Stimulated activated CD8-positive, alpha-beta memory T cell treated with anti-CD3 and anti-CD28 coated beads, Interleukin-4, amount 100 ng/mL, for 1 hour (primary cell): Measurements from ENCODE around the gene EGFLAM.

Source experiments
- DNase-seq, 2 donors: peaks; one replicate each; pipeline ENCODE4 v3.0.0-alpha.2; 2020; ENCODE audit warnings: low read depth in 2 of 2, low spot score in 1 of 2

The EGFLAM gene

DNA sequence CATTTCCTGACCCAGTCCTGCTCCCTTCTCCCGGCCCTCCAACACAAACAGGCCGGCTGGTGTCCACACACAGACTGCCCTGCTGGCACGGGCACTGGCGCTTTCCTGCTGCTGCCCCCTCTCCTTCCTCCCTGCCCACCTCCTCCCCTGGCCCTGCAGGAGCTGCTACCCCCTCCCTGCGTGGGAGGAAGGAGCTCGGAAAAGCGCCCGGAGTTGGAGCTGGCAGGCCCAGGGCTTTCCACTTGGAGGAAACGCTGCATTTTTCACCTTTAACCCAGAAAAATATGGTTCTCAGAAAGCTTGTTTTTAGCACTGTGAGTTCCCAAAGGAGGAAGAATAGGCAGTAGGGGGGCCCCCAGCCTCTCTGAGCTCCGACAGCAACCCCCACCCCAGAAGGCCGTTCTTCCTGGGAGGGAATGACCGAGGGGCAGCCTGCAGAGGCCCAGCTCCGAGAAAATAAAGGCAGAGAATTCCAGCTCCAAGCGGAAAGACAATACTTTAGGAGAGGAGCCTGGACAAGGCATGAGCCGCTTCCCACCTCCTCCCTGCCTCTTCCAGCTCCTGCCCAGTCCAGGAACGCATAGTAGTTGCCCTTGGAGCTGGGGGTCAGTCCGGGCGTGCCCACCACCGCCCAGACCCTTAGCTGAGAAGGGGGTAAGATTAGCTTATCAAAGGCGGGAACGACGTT, 209.1 kb downstream of the EGFLAM start:
- DNase-seq: no peak

DNA sequence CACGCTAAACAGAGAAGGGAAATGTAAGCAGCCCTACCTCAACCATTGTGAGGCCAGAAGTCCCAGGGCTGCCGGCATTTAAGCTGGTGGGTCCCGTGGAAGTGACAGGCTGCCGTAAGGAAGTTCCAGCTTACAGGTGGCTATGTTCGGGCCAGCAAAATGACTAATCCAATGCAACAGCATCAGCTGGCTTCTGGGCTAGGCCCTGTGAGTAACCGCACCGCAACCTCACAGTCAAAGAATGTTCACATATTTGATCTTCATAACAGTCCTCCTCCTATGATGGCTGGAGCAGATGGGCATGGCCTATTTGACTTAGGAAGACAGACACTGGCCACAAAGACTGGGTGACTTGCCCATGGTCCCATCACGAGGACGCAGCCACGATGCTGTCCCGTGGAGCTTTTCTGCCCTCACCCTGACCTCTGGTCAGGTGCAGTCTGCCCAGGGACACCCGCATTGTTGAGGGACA, 209.9 kb downstream of the EGFLAM start:
- no peak for DNase-seq

DNA sequence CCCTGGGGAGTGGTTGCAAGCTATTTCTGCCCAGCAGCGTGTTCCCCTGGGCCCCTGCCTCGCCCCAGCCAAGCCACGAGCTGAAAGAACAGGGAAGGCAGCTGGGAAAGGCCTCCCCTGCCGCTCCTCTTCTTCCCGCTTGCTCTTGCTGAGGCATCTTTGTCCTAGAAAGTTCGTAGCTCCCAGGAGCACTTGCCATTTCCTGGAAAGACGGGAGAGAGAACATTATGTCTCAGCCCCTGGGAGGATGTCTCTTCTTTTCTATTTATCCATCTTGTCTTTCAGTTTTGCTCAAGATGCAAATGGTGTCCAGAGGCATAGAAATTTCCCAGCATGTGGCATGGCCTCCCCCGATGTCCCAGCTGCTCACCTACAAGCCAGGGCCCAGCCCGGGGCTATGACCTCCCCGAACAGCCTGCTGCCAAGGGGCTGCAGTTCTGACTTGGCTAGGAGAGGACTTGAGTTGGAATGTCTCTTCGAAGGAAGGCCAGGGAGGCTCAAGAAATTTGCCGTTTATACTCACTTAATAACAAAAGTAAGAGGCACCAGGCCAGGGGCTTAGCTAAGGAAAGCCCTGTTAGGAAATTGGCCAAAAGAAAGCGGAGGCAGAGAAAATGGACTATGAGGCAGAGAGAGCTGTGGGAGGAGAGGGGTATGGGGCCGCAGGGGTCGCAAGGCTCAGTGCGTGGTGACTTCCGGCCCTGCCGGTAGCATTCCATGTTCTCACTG, 210.8 kb downstream of the EGFLAM start:
- DNase-seq: no peak

DNA sequence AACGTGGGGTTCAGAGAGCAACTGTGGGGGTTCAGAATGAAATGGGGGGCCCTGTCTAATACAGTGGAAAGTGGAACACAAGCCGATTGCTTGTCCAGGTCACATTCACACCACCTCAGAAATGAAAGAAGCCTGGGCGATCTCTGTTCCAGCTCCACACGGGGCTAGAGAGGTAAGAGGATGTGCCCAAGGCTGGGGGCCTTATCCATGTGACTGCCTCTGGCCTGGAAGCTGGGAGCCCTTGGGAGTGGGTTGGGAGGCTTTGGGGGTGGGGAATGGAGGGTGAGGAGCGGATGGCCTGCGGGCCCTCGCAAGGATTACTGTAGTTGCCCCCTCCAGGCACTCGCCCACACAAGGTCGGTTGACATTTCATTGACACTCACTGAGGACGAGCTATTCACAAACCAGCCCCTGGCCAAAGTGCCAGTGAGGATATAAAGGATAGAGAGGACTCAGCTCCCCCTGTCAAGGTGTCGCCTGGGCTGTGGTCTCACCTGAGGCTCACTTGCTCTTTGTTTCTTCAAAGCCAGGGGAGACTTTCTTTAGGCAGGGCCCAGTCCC, 211.4 kb downstream of the EGFLAM start:
- DNase-seq: no peak

DNA sequence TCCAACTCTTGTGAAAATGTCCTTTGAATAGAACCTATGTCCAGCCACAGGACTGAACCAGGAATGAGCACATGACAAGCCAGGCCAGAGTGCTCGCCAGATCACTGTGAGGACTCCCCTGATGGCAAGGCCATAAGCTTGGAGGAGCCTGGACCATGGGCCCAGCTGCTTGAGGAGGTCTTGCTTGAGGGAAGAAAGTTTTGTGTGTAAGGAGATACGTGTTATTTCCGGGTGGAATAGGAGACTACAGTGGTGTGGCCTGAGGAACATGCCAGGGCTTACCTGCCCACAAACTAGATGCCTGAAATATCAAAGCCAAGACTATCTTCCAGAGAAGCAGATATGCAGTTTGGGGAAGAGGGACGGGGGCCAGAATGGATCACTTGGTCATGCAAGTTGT, 213.3 kb downstream of the EGFLAM start:
- DNase-seq: no peak

DNA sequence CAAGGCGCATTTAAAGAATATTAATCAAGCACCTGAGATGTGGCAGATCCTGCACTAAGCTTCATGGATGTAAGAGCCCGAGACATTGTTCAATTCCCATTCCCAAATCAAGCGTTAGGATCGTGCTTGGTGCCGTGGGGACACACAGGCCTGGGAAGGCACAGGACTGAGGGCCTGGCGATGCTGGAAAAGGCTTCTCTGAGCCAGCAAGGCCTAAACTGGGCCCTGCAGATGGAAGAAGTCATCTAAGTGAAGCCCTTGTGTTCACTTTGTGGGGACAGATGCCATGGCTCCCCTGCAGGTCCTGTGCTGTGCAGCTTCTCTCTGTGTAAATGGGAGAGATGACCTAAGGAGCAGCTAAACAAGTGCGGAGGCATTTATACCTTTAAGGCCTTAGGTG, 214.2 kb downstream of the EGFLAM start:
- no peak for DNase-seq

DNA sequence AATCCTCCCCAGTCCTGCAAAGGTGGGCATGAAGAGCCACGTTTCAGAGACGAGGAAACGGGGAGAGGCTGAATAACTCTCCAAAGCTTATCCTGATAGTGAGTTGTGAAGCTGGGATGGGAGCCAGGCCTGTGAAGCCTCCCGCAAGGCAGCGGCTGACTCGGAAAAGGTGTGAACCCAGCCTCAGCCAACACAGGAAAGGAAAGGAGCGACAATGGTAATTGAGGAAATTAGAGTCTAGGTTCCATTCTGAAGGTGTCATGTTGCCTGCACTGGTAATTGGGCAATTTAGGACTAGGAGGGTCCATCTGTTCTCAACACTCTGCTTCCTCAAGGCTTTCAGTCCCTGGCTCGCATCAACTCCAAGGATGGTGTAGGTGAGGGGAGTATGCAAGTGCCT, 214.6 kb downstream of the EGFLAM start:
- no peak for DNase-seq

DNA sequence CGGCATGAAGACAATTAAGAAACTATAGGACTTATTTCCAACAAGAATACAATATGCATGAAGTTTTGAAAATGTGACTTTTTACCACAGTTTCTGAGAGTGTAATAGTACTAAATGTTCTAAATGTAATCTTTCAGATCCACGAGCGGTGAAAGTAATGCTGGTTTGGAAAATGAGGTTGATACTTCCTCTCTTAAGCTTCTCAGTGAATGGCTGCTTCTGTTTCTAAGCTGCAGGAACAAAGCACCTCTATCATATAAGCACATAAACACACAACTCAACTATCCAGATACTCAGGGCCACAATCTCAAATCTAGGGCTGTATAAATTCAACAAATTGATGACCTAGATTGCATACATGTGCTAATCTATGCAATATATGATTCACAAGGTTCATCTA, 219.8 kb downstream of the EGFLAM start:
- no peak for DNase-seq

DNA sequence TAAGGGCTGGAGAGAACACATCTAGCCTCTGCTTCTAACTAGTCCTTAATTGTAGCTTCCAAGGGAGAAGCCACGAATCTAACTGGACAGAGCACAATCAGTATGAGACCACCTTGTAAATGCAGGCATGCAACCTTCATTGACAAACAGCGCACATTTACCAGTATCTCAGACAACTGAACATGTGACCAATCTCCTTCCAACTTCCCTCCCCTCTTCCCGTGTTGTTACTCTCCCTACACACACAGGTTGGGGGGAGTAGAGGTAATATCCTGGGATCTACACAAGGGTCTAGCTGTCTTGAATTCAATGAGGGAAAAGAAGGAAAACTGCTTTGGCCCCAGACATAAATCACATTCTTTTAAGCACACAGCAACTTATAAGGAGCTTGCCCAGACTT, 220.5 kb downstream of the EGFLAM start:
- no peak for DNase-seq

DNA sequence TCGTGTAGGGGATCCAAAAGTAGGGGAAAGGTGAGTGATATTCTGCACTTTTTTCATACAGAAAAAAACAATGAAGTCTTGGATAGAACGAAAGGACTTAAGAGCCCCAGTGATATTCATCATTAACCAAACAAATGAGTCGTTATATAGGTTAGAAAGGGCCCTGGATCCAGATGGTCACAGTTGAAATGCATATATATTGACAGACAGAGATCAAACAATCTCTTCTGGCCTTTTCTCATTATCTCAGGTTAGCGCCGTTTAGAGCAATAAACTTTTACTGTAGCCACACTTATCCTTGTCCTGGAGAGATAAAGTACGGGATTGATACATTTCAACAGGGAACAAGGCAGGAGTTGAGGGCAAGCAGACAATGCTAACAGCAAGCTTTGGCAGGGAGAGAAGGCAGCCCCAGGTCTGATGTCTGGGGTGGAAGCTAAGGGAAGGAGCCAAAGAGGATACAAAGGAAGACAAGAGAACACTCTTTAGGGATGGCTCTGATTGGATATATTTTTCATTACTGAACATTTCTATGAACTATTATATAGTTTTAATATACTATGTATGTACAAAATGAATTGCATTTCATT, 221.1 kb downstream of the EGFLAM start:
- no peak for DNase-seq

DNA sequence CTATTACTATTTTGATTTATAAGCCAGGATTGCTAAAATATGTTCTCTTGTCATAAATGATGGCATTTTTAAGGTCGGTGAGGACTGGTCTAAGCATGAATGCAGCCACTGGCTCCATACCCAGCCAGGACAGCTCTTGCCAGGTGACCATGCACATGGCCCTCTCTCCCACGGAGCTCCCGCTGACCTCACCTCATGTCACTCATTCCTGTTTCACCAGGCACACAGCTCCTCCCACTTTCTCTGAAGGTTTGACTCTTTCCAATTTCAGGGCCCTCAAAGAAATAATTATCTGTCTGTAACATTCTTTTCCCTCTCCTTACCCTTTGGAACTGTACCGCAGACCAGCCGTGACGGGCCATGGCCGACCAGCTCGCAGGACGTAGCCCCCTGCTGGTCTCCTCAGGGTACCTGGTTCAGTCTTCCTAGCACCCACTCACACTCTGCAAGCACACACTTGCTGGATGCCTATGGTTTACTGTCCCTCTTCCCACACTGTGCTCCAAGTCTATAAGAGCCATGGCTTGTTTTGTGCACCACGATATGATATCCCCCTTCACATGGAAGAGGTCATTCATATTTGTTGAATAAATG, 225.5 kb downstream of the EGFLAM start:
- DNase-seq: no peak

DNA sequence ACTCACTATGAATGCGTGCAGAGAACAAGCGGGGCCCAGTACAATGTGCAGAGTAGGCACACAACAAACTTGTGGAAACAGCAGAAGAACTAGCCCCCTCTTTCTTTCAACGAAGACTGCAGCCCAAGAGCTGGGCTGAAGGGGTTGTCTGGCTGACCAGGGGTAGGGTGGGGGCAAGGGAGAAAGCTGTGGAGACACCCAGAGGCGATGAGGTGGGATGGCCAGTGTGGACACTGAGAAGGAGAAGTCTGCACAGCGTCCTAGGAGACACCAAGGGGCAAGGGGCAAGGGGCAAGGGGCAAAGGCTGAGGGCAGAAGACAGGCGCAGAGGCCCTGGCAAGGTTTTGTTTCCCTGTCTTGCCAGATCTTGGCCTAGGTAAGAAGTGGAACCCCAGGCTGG, 235.8 kb downstream of the EGFLAM start:
- DNase-seq: no peak

DNA sequence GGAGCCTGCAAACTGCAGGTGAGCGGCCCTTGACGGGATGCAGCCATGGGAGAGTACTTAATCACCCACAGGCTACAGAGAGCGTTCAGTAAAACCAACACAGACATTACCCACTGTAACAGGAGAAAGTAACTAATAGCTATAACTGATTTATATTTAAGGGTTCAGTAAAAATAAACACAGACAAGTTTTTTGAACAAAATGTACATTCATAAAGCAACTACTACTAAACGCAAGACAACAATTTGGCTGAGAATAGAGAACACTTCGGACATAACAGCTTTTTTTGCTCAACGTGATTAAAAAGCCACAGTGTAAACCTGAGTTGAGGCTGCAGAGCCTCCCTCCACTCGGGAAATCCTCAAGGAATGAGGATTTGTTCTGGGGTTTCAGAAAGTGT, 236.4 kb downstream of the EGFLAM start:
- no peak for DNase-seq

DNA sequence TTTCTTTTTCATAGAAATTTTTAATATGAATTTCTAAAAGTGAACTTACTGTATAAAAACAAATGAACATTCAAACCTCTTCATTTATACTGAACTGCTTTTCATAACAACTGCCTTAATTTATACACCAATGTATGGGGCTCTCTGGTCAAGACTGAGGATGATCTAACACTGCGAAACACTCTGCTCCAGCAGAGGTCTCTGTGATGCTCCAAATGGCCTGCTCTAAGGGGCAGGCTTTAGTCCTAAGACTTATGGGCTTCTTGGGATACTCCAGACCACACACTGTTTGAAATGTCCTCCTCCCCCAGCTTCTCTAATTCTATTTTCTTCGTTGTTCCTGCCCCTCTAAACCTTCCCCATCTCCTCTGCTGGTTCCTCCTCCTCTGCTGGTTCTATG, 239.6 kb downstream of the EGFLAM start:
- DNase-seq: no peak

DNA sequence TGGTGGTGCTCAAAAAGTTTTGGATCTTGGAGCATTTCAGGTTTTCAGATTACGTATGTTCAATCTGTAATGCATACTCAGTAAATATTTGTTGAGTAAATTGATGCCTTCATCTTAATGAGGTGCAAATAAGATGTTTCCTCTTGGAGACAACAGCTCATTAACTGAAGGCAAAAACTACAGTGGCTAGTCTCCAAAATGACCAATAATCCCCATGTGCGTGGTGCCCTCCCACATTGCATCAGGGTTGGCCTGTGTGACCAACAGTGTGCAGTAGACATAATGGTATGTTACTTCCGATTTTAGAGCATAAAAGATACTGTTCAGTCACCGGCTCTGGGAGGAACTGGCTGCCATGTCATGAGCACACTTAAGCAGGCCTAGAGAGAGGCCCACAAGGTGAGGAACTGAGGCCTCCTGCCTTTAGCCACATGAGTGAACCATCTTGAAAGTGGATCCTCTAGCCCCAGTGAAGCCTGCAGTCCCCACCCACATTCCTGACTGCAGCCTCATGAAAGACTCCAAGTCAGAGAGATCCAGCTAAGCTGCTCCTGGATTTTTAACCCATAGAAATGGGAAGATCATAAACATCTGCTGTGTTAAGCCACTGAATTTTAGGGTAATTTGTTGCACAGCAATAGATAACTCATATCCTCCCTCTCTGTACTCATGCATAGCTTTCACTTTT, 242.4 kb downstream of the EGFLAM start:
- no peak for DNase-seq

DNA sequence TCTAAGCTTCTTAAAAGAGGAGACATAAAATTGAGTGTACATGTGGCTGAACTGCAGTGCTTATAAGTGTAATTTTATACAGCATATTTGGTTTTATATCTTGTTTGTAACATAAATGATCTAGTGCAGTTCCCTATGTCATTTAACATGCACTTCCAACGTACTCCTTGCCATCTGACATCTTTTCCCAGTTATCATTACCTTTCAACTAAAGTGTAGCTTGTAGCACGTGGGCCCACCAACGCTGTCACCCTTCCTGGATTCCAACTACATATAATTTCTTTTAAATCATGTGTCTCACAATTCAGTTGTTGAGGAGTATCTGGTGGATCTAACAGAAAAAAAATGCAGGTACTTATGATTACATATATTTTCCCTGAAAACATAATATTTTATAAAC, 247.9 kb downstream of the EGFLAM start:
- no peak for DNase-seq

DNA sequence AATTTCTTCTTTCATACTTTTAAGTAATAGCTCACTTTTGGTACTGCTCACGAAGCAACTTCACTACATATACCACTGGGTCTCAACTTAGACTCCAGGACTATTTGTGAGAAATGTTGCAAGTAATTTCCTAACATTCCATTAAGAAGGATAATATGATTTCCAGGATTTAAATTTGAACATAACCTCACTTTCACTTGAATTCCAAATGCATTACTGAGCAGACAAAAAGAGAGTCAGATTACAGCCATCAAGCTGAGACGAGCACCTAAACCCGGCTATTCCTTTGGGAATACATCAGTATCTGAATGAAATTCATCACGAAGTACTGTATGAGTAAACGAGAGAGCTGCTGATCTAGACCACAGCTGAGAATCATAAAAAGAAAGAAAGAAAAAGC, 250.8 kb downstream of the EGFLAM start:
- no peak for DNase-seq
